SU-DHL-6 (cell line): ENCODE data around the gene LHFPL3.

Experiments used
- EZH2phosphoT487 ChIP-seq: fragments of 200-600 bp; sonication (generic), shearing (Covaris generic); conservative IDR thresholded peaks from 2 replicates; pipeline ENCODE4 v1.6.1; 2018; ENCODE audit warnings: mild to moderate bottlenecking, antibody characterized with exemption, low read length, moderate library complexity, mixed read lengths
- TF ChIP-seq, protein P1 (sequence below): fragments of 200-600 bp; sonication (generic); IDR thresholded peaks from one replicate; pipeline ENCODE4 v1.5.1; 2017; ENCODE audit warnings: antibody characterized with exemption, mild to moderate bottlenecking, low read length, moderate library complexity; ENCODE audit not compliant: insufficient read depth, poor library complexity, severe bottlenecking

DNA sequence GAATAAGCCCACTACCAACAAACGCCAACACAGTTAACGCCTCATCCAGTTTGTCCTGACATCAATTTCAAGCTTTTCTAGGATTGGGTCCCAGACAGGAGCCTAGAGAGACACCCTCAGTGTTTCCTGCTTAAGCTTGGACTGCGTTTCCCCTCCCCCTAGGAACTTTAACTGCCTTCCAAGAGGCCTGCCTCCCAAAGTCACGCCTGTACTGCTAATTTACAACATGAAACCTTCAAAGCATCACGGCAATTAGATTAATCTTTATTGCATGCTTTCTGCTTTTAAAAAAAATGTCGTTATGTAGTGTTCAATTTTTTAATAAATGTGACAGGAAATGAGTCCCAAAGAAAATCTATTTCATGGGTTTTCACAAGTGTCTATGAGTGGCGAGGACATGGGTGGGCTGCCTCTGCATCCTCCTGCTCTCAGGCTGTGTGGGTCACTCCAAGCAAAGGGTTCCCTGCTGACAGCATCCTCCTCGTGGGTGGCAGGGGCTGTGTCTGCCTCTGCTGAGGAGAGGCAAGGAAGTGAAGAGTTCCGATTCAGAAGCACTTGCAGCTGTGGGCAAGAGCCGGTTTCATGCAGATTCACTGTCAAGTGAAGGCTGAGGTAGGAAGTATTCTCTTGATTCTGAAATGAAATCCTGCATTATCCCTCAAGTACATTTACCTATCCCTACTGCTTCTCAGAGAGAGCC lies 492.6 kb downstream of the LHFPL3 start:
- TF ChIP-seq, protein P1, sequence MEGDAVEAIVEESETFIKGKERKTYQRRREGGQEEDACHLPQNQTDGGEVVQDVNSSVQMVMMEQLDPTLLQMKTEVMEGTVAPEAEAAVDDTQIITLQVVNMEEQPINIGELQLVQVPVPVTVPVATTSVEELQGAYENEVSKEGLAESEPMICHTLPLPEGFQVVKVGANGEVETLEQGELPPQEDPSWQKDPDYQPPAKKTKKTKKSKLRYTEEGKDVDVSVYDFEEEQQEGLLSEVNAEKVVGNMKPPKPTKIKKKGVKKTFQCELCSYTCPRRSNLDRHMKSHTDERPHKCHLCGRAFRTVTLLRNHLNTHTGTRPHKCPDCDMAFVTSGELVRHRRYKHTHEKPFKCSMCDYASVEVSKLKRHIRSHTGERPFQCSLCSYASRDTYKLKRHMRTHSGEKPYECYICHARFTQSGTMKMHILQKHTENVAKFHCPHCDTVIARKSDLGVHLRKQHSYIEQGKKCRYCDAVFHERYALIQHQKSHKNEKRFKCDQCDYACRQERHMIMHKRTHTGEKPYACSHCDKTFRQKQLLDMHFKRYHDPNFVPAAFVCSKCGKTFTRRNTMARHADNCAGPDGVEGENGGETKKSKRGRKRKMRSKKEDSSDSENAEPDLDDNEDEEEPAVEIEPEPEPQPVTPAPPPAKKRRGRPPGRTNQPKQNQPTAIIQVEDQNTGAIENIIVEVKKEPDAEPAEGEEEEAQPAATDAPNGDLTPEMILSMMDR, result no peak
- no peak for TF ChIP-seq EZH2phosphoT487
